HCT116 (cell line): ENCODE data around the gene RNF148. TPM values are rescaled to one million over a fixed set of nuclear protein-coding genes. Genes with fewer than 3 reads are reported as not detected.

Source experiments
- ATAC-seq: fragments of 200-7000 bp; cut with Tn5 transposase; 2 replicates; pipeline ENCODE4 v1.9.1; 2020; ENCODE audit warnings: mild to moderate bottlenecking, moderate library complexity
- BruUV-seq: library from RNA; stranded (reverse); fragments of 400-500 nt; replicated peaks from 2 replicates; lab custom pipeline; 2021; lab: Mats Ljungman, UMichigan
- CTCF ChIA-PET: fragments of 300-600 bp; sonication (Branson Sonifier 250); formaldehyde crosslinking; loops from one replicate; lab custom pipeline; 2021; ENCODE audit warnings: antibody characterized with exemption; lab: Charles Lee
- POLR2A ChIA-PET: fragments of 300-600, 350-600 bp; sonication (Branson Sonifier 250); formaldehyde crosslinking; loops from one replicate; lab custom pipeline; 2021; ENCODE audit warnings: antibody characterized with exemption; lab: Charles Lee
- RAD21 ChIA-PET, 2 experiments: fragments of 300-600 bp; sonication (Branson Sonifier 250); formaldehyde crosslinking; loops; one replicate each; lab custom pipeline; 2023; ENCODE audit warnings: low total read pairs in 2 of 2; ENCODE audit not compliant: uncharacterized antibody in 2 of 2, unreplicated experiment in 2 of 2, low non-redundant PET in 1 of 2; lab: Charles Lee
- DNase-seq: peaks from one replicate; pipeline ENCODE4 v3.0.0-alpha.2; 2010; ENCODE audit warnings: low read depth, low spot score
- H2AFZ ChIP-seq: fragments of 200-600 bp; shearing (Covaris generic), sonication (generic); 2 replicates; pipeline ENCODE4 v1.6.1; 2017; ENCODE audit warnings: low read depth, mixed run types, mixed read lengths, antibody characterized with exemption, low read length; ENCODE audit not compliant: poor library complexity, severe bottlenecking
- H3K27ac ChIP-seq: 2 replicates; pipeline ENCODE4 v1.5.1; 2012; ENCODE audit warnings: low read depth, low read length
- H3K27me3 ChIP-seq: fragments of 200-600 bp; sonication (generic); 2 replicates; pipeline ENCODE4 v1.6.1; 2016; ENCODE audit warnings: mixed run types, low read length, mixed read lengths; ENCODE audit not compliant: insufficient read depth
- H3K36me3 ChIP-seq, 2 experiments: fragments of 200-500 bp in 1 of 2; fragments of 200-600 bp in 1 of 2; sonication (Bioruptor generic) in 1 of 2; sonication (generic) in 1 of 2; 2 replicates each; pipeline versions ENCODE4 v1.5.1 to v1.6.1; 2014 to 2016; ENCODE audit warnings: low read length in 2 of 2, inconsistent platforms in 1 of 2, mixed read lengths in 1 of 2, mixed run types in 1 of 2; ENCODE audit not compliant: insufficient read depth in 2 of 2, control insufficient read depth in 1 of 2
- H3K4me1 ChIP-seq, 2 experiments: fragments of 200-600 bp in 1 of 2; sonication (generic) in 1 of 2; 2 replicates each; pipeline versions ENCODE4 v1.5.1 to v1.6.1; 2012 to 2017; ENCODE audit warnings: low read length in 2 of 2, inconsistent platforms in 1 of 2, mild to moderate bottlenecking in 1 of 2, mixed read lengths in 1 of 2, mixed run types in 1 of 2, moderate library complexity in 1 of 2; ENCODE audit not compliant: insufficient read depth in 2 of 2, control insufficient read depth in 1 of 2
- H3K4me2 ChIP-seq: fragments of 200-600 bp; sonication (generic); 2 replicates; pipeline ENCODE4 v1.6.1; 2017; ENCODE audit warnings: mixed run types, low read length, mixed read lengths
- H3K4me3 ChIP-seq, 2 experiments: fragments of 200-600 bp in 1 of 2; sonication (generic) in 1 of 2; replicated peaks in 1 of 2; 2 replicates each; pipeline ENCODE4 v1.5.1; 2011 to 2016; ENCODE audit warnings: low read length in 2 of 2, control low read depth in 1 of 2, low read depth in 1 of 2, mild to moderate bottlenecking in 1 of 2, mixed read lengths in 1 of 2, mixed run types in 1 of 2
- H3K79me2 ChIP-seq: fragments of 200-600 bp; sonication (generic); 2 replicates; pipeline ENCODE4 v1.6.1; 2017; ENCODE audit warnings: mild to moderate bottlenecking, mixed run types, low read length, moderate library complexity, mixed read lengths; ENCODE audit not compliant: insufficient read depth
- H3K9ac ChIP-seq: fragments of 200-600 bp; sonication (generic); 2 replicates; pipeline ENCODE4 v1.6.1; 2016; ENCODE audit warnings: low read length, mixed read lengths
- H3K9me2 ChIP-seq: fragments of 200-600 bp; sonication (generic), shearing (Covaris generic); 2 replicates; pipeline ENCODE4 v1.6.1; 2017; ENCODE audit warnings: mixed run types, mild to moderate bottlenecking, moderate library complexity; ENCODE audit not compliant: insufficient read depth
- H3K9me3 ChIP-seq, 2 experiments: fragments of 200-500 bp in 1 of 2; fragments of 200-600 bp in 1 of 2; sonication (Bioruptor generic) in 1 of 2; sonication (generic) in 1 of 2; 2 replicates each; pipeline ENCODE4 v1.6.1; 2014 to 2017; ENCODE audit warnings: low read length in 2 of 2, mixed read lengths in 2 of 2, inconsistent platforms in 1 of 2, low read depth in 1 of 2, mild to moderate bottlenecking in 1 of 2, mixed run types in 1 of 2, moderate library complexity in 1 of 2; ENCODE audit not compliant: control insufficient read depth in 1 of 2, insufficient read depth in 1 of 2
- H4K20me1 ChIP-seq: fragments of 200-600 bp; sonication (generic), shearing (Covaris generic); 2 replicates; pipeline ENCODE4 v1.6.1; 2017; ENCODE audit warnings: mixed run types, mild to moderate bottlenecking, moderate library complexity; ENCODE audit not compliant: insufficient read depth
- CBX3 ChIP-seq: IDR thresholded peaks from 2 replicates; pipeline ENCODE4 v1.6.1; 2012; ENCODE audit warnings: low read depth
- EZH2 ChIP-seq: fragments of 200-600 bp; sonication (generic); IDR thresholded peaks from 2 replicates; pipeline ENCODE4 v1.6.1; 2017; ENCODE audit warnings: antibody characterized with exemption, mixed run types
- EZH2phosphoT487 ChIP-seq: fragments of 200-600 bp; IDR thresholded peaks from 2 replicates; pipeline ENCODE4 v1.6.1; 2018; ENCODE audit warnings: antibody characterized with exemption, borderline replicate concordance
- FOSL1 ChIP-seq: IDR thresholded peaks from 2 replicates; pipeline ENCODE4 v1.6.1; 2012; ENCODE audit warnings: low read depth
- JUND ChIP-seq: IDR thresholded peaks from 2 replicates; pipeline ENCODE4 v1.6.1; 2012
- RAD21 ChIP-seq: IDR thresholded peaks from 2 replicates; pipeline ENCODE4 v1.6.1; 2012; ENCODE audit warnings: low read depth, mild to moderate bottlenecking
- SRF ChIP-seq: IDR thresholded peaks from 2 replicates; pipeline ENCODE4 v1.6.1; 2012; ENCODE audit warnings: low read depth
- TCF7L2 ChIP-seq: IDR thresholded peaks from 2 replicates; pipeline ENCODE4 v1.7.0; 2011; ENCODE audit warnings: borderline replicate concordance, inconsistent platforms; ENCODE audit not compliant: insufficient read depth, insufficient read length; ENCODE audit errors: extremely low read depth
- YY1 ChIP-seq: IDR thresholded peaks from 2 replicates; pipeline ENCODE4 v1.6.1; 2011; ENCODE audit warnings: low read length, low read depth, moderate library complexity, mild to moderate bottlenecking; ENCODE audit not compliant: insufficient replicate concordance; ENCODE audit errors: extremely low read depth
- ZFX ChIP-seq: fragments of 450-650 bp; IDR thresholded peaks from 2 replicates; pipeline ENCODE4 v1.6.1; 2017
- intact Hi-C: fragments of 100-400 bp; cut with micrococcal nuclease; formaldehyde crosslinking; loops from 2 replicates; pipeline ENCODE4 v1.10.0; 2022
- total RNA-seq: library from RNA; stranded (reverse); gene quantifications from one replicate; pipeline ENCODE4 v1.2.1, GENCODE V29; 2021; ENCODE audit not compliant: unreplicated experiment
- TF ChIP-seq, protein P1 (sequence below): IDR thresholded peaks from 2 replicates; pipeline ENCODE4 v1.6.1; 2011; ENCODE audit warnings: mild to moderate bottlenecking, low read length, moderate library complexity; ENCODE audit not compliant: insufficient replicate concordance; ENCODE audit errors: extremely low read depth
- TF ChIP-seq, protein P2 (sequence below): IDR thresholded peaks from 2 replicates; pipeline ENCODE4 v1.6.1; 2012
- TF ChIP-seq, protein P3 (sequence below): IDR thresholded peaks from 2 replicates; pipeline ENCODE4 v1.6.1; 2012

Gene RNF148
- total RNA-seq, 1 experiment from 2014 or later: 0.22 TPM

DNA sequence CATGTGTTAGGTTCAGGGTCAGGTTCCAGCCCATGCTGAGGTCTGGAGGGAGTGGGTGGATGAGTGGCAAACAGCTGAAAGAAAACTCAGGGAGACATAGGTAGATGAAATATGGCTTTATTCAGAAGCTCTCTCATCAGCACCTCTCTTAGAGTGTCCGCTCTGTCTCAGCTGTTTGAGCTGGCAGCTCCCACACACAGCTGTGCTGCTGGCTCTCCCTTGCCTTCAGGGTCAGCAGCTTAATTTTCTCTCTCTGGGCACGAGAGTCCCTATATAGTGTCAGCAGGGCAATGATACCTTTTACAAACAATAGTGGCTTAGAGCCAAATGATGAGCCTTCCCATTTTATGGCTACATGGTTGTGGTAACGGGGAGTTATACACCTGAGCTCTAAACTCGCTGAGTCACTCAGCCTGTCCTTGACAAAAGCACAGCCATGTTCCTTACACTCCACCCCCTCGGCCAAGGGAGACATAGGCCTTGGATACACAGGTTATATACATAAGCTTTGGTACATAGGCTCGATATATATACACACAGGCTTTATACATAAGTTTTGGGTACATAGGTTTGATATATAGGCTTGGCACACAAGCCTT, 14.2 kb downstream of the RNF148 start (continued):
- TF ChIP-seq, protein P1, sequence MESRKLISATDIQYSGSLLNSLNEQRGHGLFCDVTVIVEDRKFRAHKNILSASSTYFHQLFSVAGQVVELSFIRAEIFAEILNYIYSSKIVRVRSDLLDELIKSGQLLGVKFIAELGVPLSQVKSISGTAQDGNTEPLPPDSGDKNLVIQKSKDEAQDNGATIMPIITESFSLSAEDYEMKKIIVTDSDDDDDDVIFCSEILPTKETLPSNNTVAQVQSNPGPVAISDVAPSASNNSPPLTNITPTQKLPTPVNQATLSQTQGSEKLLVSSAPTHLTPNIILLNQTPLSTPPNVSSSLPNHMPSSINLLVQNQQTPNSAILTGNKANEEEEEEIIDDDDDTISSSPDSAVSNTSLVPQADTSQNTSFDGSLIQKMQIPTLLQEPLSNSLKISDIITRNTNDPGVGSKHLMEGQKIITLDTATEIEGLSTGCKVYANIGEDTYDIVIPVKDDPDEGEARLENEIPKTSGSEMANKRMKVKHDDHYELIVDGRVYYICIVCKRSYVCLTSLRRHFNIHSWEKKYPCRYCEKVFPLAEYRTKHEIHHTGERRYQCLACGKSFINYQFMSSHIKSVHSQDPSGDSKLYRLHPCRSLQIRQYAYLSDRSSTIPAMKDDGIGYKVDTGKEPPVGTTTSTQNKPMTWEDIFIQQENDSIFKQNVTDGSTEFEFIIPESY: no peak
- TF ChIP-seq, all 23 proteins: peak for 0

DNA sequence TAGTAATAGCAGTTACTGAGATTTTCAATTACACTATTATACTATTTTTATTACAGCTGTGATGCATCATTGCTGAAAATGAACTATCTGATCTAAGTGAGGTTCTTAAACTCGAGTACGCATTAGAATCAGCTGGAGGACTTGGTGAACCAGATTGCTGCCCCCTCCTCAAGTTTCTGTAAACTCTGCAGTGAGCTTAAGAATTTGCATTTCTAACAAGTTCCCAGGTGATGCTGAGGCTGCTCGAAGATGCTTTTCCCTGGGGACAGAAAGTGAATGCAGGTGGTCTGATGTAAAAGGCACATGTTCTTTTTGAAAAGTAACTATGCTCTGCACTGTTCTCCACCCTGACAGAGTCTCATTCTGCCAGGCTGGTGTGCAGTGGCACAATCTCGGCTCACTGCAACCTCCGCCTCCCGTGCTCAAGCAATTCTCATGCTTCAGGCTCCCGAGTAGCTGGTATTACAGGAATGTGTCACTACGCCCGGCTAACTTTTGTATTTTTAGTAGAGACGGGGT, 16.3 kb downstream of the RNF148 start:
- no peak for TF ChIP-seq YY1
- TF ChIP-seq EZH2phosphoT487: no peak
- TF ChIP-seq FOSL1: no peak
- no peak for TF ChIP-seq SRF
- TF ChIP-seq, protein P2, sequence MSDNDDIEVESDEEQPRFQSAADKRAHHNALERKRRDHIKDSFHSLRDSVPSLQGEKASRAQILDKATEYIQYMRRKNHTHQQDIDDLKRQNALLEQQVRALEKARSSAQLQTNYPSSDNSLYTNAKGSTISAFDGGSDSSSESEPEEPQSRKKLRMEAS: no peak
- TF ChIP-seq TCF7L2: no peak
- no peak for TF ChIP-seq EZH2
- no peak for TF ChIP-seq CBX3
- no peak for TF ChIP-seq ZFX
- TF ChIP-seq JUND: no peak
- TF ChIP-seq RAD21: no peak
- TF ChIP-seq, protein P1: no peak
- TF ChIP-seq, protein P3, sequence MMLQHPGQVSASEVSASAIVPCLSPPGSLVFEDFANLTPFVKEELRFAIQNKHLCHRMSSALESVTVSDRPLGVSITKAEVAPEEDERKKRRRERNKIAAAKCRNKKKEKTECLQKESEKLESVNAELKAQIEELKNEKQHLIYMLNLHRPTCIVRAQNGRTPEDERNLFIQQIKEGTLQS: no peak
- TF ChIP-seq, all 23 proteins: peak for 0
- Histone ChIP-seq H2AFZ (no peak overlapping the region), H3K27me3 (no peaks in the 10 kb centered on the region), H3K9me2 (no peaks in the 10 kb centered on the region), H3K4me2 (no peak overlapping the region), H3K9ac (no peak overlapping the region), H3K4me1 (no peaks in the 10 kb centered on the region; a peak in 1 of 4 replicates), H3K9me3 (no peaks in the 10 kb centered on the region), H3K27ac (no peak overlapping the region), H3K4me3 (no peak overlapping the region), H3K36me3 (no peaks in the 10 kb centered on the region), H3K79me2 (no peaks in the 10 kb centered on the region), H4K20me1 (no peaks in the 10 kb centered on the region)
- ATAC-seq (no peak), DNase-seq (no peak)
- intact Hi-C loops: no loop called here
- ChIA-PET RAD21 (no interaction called here), CTCF (no interaction called here), POLR2A (no interaction called here)
- BruUV-seq: no TSS peak
